NCI-H510A treated with DMSO at 0.1 percent for 48 hours (cell line): ENCODE results near the gene POLA1.
A peak's percentile ranks its signal among the peaks of the same experiment; 100 is the strongest.

Experiments
- DNase-seq: peaks from one replicate; lab custom pipeline; 2025; lab: John Stamatoyannopoulos, UW

Gene POLA1

DNA sequence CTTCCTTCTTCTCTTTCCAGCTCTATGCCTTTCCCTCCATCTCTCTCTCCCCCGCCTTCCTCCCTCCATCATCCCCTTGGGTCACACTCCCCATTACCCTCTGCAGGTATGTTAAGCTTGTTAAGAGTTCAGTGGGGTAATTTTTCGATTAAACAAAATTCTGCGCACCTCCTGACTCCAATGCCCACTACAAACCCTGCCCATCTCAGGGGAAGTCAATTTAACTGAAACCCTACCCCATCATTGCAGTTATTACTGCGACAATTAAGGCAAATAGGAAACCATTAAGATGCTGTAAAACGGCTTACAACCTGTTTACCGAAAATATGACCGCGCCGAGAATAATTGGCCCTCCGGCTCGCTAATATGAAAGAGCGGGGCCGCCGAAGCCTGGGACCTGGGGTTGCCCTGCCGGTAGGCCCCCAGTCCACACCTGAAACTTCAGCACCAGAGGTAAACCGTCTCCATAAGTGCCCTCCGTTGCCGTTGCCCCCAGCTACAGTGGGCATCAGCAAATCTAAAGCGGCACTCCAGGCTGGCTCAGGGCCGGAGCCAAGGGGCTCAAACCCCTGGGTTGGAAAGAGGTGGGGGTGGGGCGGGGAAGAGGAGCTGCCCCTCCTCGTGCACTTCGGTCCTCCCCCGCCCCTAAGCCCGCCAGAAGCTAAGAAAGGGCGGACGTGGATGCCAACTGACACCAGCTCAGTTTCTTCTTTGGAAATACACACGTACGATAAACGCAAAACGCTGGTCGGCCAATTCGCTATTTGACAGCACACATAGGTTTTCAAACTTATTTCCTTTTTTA is 317.3 kb downstream of the POLA1 start:
- no peak for DNase-seq

GRCh38 chrX:25011589-25012432 is 318.1 kb downstream of the POLA1 start:
- DNase-seq, result no peak

- no peak for DNase-seq
These were observed 318.7 kb downstream of the POLA1 start for GRCh38 chrX:25012433-25012735.

- DNase-seq, result no peak
These were observed 319.3 kb downstream of the POLA1 start for GRCh38 chrX:25012793-25013631.

GRCh38 chrX:25013632-25014365 is 320.1 kb downstream of the POLA1 start:
- DNase-seq, result no peak

GRCh38 chrX:25014366-25014838 is 320.7 kb downstream of the POLA1 start:
- no peak for DNase-seq

- DNase-seq, result peak; percentile 48
These were observed 322.0 kb downstream of the POLA1 start, which contains the start of gene ARX for GRCh38 chrX:25015486-25016360. Gene ARX (minus strand): TSS chrX:25015965. CDS start chrX:25015737, 228 bp downstream.

DNA sequence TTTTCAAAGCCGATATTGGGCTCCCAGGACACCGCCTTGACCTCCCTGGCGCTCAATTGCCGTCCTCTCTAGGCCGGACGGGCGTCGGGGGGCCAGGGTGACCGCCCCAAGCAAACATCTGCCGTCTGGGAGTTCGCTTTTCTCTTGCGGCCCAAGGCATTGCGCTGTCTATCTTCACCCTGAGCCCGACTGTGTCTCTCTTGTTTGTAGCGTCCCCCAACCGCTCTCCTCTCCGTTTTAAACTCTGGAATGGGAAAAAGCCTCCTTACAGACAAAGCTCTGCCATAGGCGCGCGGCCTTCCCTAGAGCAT is 322.6 kb downstream of the POLA1 start:
- DNase-seq, result no peak

GRCh38 chrX:25016938-25017598 is 323.4 kb downstream of the POLA1 start:
- DNase-seq, result no peak

DNA sequence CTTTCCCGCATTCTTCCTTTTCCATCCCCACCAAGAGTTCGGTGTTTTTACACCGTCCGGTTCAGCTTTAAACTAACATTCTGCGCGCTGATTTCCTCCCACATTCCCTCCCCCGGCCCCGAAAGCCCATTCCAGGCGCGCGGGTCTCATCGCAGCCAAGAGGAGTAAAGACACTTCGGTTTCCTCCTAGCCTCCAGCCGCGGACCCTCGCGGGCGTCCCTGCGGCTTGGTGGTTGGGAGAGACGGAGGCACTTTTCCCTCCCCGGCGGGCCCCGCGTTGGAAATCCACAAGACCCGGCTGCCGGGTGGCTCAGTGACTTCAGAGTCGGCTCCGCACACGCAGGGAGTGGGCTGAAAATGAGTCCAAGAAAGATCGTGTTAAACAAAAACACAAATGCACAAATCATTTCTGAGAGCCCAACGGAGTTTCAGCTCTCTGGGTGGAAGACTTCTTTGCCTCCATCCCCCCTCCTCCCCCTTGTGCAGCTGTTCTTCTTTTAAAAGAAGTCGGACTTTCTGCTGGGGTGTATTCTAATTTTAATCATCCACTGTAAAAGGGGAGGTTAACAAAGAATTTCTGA is 324.0 kb downstream of the POLA1 start:
- DNase-seq, result no peak

DNA sequence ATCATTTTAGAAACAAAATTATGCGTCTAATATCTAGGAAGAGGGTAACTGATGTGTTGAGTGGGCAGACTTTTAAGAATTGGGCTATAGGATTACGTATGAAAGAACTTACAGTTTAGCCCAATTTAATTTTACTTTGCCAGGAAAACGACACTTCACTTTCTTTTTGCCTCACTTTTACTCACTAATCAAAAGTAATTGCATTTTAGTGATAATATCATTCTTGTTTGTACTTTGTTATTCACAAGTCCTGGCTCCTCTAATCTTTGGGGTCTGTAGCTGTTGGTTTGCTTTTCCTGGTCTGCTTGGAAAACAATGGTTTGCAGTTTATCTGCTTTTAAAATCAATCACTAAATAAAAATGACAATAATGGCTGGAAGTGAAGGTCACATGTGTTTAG is 325.0 kb downstream of the POLA1 start:
- DNase-seq, result no peak

DNA sequence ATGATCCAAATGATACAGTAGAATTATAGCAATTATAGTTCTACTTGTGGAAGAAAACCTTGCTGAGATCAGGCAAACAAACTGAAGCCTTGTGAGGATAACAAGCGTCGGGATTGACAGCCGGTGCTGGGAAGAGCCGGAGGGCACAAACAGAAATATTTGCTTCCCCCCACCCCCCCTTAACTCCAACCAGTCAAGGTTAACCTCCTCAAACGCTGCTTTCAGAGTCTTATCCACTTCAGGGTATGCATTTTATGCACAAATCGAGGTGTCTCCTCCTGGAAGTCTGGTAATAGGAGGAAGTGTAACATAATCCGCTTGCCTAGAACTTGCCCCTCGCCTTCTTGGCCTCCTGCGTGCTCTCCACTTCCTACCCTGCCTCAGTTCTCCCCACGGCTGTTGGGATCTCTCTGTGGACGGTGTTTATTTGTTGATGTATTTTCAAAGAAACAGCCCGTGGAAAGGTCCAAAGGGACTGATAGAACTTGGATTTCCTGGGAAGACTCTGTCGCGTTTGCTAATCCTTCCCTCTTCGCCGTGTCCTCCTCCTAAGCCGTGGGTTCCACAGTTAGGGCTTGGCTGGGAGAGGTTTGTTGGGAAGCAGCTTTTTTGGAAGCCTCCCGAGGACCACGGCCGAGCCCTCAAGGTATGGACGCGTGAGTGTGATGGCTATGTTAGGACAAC is 326.1 kb downstream of the POLA1 start:
- no peak for DNase-seq

DNA sequence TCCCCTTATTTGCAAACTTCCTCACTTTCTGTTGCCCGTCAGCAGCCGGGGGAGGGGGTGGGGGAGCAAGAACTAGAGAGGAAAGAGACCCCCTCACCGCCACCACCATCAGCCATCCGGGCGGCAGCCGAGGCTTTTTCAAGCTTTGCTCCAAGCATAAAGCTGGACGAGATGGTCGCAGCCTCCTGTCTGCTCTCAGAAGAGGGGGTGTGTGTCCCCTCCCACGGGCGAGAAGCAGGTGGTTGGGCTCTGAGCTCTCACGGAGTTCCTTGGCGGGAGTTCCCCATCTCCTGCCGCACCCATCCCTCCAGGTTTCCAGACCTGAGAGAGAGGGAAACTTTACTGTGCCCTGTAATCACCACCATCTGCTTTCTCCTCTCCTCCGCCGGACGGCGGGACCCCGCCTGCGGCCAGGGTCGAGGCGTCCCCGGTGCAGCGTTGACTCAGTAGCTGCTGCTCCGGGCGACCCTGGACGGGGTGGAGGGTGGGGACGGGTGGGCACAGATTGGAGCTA is 326.7 kb downstream of the POLA1 start:
- no peak for DNase-seq

DNA sequence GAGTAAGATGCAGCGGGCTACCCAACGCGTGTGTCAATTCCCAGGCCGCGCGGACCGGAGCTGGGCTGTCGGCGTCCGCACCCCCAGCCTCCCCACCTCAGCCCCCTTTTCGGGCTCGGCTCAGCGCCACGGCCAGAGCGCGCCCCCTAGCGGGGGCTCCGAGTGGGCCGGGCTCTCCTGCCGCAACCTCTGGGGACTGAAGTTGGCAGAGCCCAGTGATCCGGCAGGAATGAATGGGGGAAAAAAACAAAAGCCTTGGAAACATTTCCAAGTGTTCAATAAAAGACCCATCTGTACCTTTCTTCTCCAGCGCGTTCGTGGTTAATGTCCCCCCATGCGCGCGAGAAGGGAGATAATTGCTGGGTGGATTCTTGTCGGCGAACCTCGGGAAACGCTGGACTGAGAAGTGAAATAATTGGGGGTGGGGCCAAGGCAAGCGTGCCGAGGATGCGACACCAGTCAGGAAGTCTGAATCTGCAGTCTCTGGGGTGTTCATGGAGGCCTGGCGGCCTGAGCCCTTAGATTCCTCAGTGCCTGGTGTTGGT is 327.3 kb downstream of the POLA1 start:
- peak; percentile 16 for DNase-seq

DNA sequence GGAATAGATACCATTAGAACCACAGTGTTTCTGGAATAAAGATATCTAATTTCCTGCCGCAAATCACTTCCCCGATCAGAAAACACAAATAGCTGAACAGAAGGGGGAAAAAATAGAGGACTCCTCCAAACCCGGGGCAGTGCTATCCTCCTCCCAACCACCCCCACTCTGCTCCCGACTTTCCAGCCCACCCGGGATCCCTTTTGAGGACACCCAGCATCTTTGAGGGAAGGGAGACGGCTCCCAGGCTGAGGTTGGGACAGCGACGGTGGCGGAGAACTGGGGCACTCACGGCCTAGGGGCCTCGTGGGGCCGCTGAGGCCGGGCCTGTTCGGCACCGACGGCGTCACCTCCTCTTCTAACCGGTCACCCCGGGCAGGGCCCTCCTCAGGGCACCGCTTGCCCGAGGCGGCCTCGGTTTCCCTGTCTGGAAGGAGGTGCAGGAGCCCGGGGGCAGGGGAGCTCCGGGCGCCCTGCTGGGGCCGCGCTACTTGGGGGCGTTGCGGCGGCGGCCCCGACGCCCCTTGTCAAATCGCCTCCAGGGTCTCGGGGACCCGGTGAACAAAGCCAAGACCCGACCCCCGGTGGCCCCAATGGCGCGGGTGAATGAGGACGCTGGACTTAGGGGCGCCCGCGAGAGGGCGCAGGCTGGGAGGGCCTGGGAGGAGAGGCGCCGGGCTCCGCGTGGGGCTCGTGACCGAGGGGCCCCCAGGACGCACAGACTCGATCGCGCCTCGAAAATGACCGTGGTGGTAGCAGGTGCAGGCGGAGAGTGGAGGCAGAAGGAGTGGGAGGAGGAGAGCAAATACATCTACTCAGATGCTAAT is 329.0 kb downstream of the POLA1 start:
- no peak for DNase-seq

DNA sequence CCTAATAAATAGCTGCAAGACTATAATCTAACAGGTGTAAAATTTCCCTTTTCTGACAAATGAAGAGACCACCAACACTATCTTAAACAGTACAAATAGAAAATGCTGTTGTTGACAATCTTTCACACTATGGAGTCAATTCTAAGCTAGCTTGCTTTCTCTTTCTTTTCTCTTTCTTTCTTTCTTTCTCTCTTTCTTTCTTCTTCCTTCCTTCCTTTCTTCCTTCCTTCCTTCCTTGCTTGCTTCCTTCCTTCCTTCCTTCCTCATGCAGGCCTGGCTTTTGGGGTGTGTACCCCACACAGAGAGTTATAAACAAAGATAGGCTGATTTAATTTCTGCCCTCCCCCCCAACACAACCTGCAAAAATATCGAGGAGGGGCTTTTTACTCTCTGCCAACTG is 330.2 kb downstream of the POLA1 start:
- DNase-seq, result no peak

GRCh38 chrX:25025615-25026014 is 331.9 kb downstream of the POLA1 start:
- no peak for DNase-seq

DNA sequence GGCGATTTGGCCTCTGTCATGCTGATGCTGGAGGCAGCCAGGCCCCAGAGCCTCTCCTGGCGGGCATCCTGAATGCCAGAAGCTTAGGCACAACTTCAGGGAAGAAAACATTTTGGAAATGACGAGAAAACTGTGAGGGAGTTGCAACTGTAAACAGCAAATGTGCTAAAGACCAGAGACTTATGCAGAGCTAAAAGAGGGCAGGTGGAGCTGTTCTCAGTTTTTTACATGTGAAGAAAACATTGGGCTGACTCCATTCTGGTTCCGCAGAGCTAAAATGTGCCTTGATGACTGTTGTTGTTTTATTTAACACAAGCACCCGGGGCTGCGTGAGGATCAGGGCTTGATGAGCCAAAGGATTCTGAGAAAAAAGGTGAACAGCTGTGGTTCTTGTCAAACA is 332.9 kb downstream of the POLA1 start:
- no peak for DNase-seq
